Aorta (tissue), 5 donors: ENCODE measurements around the gene SNPH. TPM values are rescaled to one million over a fixed set of nuclear protein-coding genes. Genes with fewer than 3 reads are reported as not detected.
"Not testable (repeated sequence)": the region's sequence is repeated elsewhere in the genome, so short reads cannot be mapped to it uniquely, and the experiment has no call there.

Source experiments
- ATAC-seq: fragments of 200-7000 bp; cut with Tn5 transposase; one replicate; pipeline ENCODE4 v1.9.1; 2022; ENCODE audit warnings: moderate library complexity; ENCODE audit not compliant: low FRiP score
- DNase-seq, 2 donors: peaks; one replicate each; pipeline ENCODE4 v3.0.0-alpha.2; 2020
- H3K27ac ChIP-seq, 2 donors: one replicate each; pipeline ENCODE4 v1.5.1; 2013; ENCODE audit warnings: low read length in 2 of 2, mild to moderate bottlenecking in 2 of 2, moderate library complexity in 2 of 2, control low read depth in 1 of 2, inconsistent platforms in 1 of 2, low read depth in 1 of 2
- H3K27me3 ChIP-seq, 2 donors: one replicate each; pipeline ENCODE4 v1.6.1; 2013; ENCODE audit warnings: control low read depth in 1 of 2, low read length in 1 of 2, mild to moderate bottlenecking in 1 of 2, moderate library complexity in 1 of 2; ENCODE audit not compliant: insufficient read depth in 2 of 2, control insufficient read depth in 1 of 2
- H3K36me3 ChIP-seq, 2 donors: one replicate each; pipeline ENCODE4 v1.6.1; 2013; ENCODE audit warnings: control low read depth in 1 of 2, low read length in 1 of 2, mild to moderate bottlenecking in 1 of 2; ENCODE audit not compliant: insufficient read depth in 2 of 2, control insufficient read depth in 1 of 2
- H3K4me1 ChIP-seq, 2 donors: one replicate each; pipeline ENCODE4 v1.6.1; 2013; ENCODE audit warnings: low read length in 2 of 2, control low read depth in 1 of 2, mild to moderate bottlenecking in 1 of 2, moderate library complexity in 1 of 2; ENCODE audit not compliant: insufficient read depth in 2 of 2, control insufficient read depth in 1 of 2
- H3K4me3 ChIP-seq, 2 donors: one replicate each; pipeline ENCODE4 v1.5.1; 2013; ENCODE audit warnings: low read length in 2 of 2, control low read depth in 1 of 2, mild to moderate bottlenecking in 1 of 2
- H3K9me3 ChIP-seq: one replicate; pipeline ENCODE4 v1.6.1; 2013; ENCODE audit warnings: mild to moderate bottlenecking, low read length; ENCODE audit not compliant: control insufficient read depth
- WGBS, 2 donors: extraction: QIAGEN DNeasy Blood & Tissue Kit; methylation state at CpG; one replicate each; pipeline ENCODE4 v1.1.7; 2013; 5-methylcytosine and 5-hydroxymethylcytosine counted together
- intact Hi-C, 2 donors: fragments of 100-400 bp; cut with DNase I; formaldehyde crosslinking; loops; one replicate each; pipeline versions ENCODE4 v1.14.2 to v1.15.0; 2022
- polyA plus RNA-seq, 2 donors: library from polyadenylated mRNA; stranded (reverse); fragments of 200-250 nt; gene quantifications; one replicate each; pipeline ENCODE4 v1.2.3, GENCODE V29; 2013
- total RNA-seq, 2 donors: library from RNA; stranded (reverse); fragmentation: NEBNext Ultra II Directional; extraction: Animal tissue kit (Norgen Biotek cat#: 25700); gene quantifications; one replicate each; pipeline ENCODE4 v1.2.1, GENCODE V29; 2021
- donor health status: healthy with polysubstance abuse.
- donor health status: Bipolar disorder and iron deficiency.
- donor health status: DM: no; HTN: no; CAD: no.
- donor health status: DM: no; HTN: no; CAD: no.
- donor health status: DM: yes; HTN: yes; CAD: no.

Gene SNPH
- total and polyA plus RNA-seq, 4 donors: 1.3 to 6.8 (median 5.5) TPM

GRCh38 chr20:1232286-1233111, 33.6 kb upstream of the SNPH start:
- H3K27me3 ChIP-seq: no peaks in the 10 kb centered on the region
- WGBS, 2 donors: 72 to 79% methylated on average over 3 of the region's 3 CpGs

GRCh38 chr20:1240549-1240948, 25.5 kb upstream of the SNPH start:
- no peak for ATAC-seq
- H3K27ac ChIP-seq: no peak overlapping the region
- intact Hi-C loops: no loop called here
- no peak overlapping the region for H3K4me3 ChIP-seq
- WGBS, 2 donors: 67 to 69% methylated on average over 5 of the region's 5 CpGs
- no peaks in the 10 kb centered on the region for H3K9me3 ChIP-seq
- no peak for DNase-seq
- no peaks in the 10 kb centered on the region for H3K36me3 ChIP-seq
- H3K4me1 ChIP-seq: no peaks in the 10 kb centered on the region
- H3K27me3 ChIP-seq: no peaks in the 10 kb centered on the region

More at GRCh38 chr20:1232286-1233111, 33.6 kb upstream of the SNPH start:
- no peak overlapping the region for H3K4me3 ChIP-seq
- no peaks in the 10 kb centered on the region for H3K36me3 ChIP-seq
- H3K4me1 ChIP-seq: no peaks in the 10 kb centered on the region
- intact Hi-C loops: no loop called here
- DNase-seq (no peak), ATAC-seq (no peak)
- H3K27ac ChIP-seq: no peak overlapping the region
- H3K9me3 ChIP-seq: no peaks in the 10 kb centered on the region

DNA sequence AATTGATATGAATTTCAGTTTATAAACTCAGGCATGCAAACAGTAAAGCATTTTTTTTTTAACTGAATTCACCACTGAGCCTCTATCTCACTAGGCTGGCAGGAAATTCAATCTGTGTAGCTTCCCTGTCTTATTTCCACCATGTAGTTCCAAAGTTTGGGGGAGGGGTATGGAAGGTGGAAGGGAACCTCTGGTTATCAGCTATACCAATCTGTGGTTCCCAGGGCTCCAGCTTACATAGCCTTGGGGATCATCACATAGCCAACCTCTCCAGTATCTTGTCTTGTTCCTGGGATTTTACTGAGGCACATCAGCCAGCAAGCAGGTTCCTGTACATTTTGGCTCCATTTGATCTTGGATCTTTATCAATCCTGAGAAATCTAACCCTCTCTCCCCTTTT, 24.6 kb upstream of the SNPH start:
- no peaks in the 10 kb centered on the region for H3K27me3 ChIP-seq
- H3K27ac ChIP-seq: no peak overlapping the region
- DNase-seq (no peak), ATAC-seq (no peak)
- no peaks in the 10 kb centered on the region for H3K36me3 ChIP-seq
- H3K4me1 ChIP-seq: no peaks in the 10 kb centered on the region
- no peak overlapping the region for H3K4me3 ChIP-seq
- intact Hi-C loops: no loop called here
- no peaks in the 10 kb centered on the region for H3K9me3 ChIP-seq

GRCh38 chr20:1242099-1242498, 24.0 kb upstream of the SNPH start:
- Histone ChIP-seq H3K4me1 (no peaks in the 10 kb centered on the region), H3K27ac (no peak overlapping the region), H3K4me3 (no peak overlapping the region), H3K27me3 (no peaks in the 10 kb centered on the region), H3K36me3 (no peaks in the 10 kb centered on the region), H3K9me3 (no peaks in the 10 kb centered on the region)
- intact Hi-C loops: no loop called here
- DNase-seq (no peak), ATAC-seq (no peak)
- WGBS, 2 donors: 76 to 78% methylated on average over 3 of the region's 3 CpGs

DNA sequence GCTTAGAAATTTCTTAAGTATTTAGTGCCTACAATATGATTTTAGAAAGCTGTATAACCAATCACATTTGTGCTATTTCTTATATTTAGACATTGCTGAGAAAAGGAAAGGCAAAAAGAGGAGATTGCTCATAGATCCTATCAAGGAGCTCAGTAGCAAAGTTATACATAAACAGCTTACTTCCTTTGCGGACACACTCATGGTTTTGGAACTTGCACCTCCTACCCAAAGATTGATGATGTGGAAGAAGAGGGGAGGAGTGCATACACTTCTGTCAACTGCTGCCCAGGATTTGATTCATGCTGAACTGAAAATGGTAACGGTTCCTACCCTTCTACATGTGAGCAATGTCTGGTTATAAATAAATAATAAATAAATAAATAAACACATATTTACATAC, 23.6 kb upstream of the SNPH start:
- DNase-seq (no peak), ATAC-seq (no peak)
- no peaks in the 10 kb centered on the region for H3K9me3 ChIP-seq
- no peaks in the 10 kb centered on the region for H3K4me1 ChIP-seq
- 8 to 17% methylated on average over 2 of the region's 2 CpGs for WGBS, 2 donors
- H3K4me3 ChIP-seq: no peak overlapping the region
- H3K27ac ChIP-seq: no peak overlapping the region
- H3K27me3 ChIP-seq: no peaks in the 10 kb centered on the region
- intact Hi-C loops: no loop called here
- no peaks in the 10 kb centered on the region for H3K36me3 ChIP-seq

DNA sequence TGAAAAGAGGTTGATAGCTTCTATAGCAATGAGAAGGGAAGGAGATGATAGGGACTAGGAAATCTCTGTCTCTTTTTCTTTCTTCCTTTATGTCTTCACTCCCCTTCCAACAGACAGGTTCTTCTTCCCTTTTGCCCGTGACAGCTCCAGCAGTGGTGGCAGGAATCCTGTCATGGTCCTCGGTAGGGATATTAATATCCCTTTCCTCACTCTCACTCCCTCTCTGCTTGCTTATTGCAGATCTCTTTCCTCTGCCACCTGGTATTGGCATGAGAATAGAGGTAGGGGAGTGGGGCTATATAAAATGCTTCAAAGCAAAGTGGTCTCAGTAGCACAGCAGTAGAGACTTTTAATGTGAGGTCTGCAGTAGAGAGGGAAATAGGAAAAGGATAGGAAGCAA, 20.5 kb upstream of the SNPH start:
- WGBS, 2 donors: 15 to 21% methylated on average over 2 of the region's 2 CpGs
- DNase-seq (no peak), ATAC-seq (no peak)
- Histone ChIP-seq H3K4me3 (no peak overlapping the region), H3K27me3 (no peaks in the 10 kb centered on the region), H3K4me1 (no peaks in the 10 kb centered on the region), H3K9me3 (no peaks in the 10 kb centered on the region), H3K36me3 (no peaks in the 10 kb centered on the region), H3K27ac (no peak overlapping the region)
- intact Hi-C loops: no loop called here

GRCh38 chr20:1247689-1248088, 18.4 kb upstream of the SNPH start:
- no peaks in the 10 kb centered on the region for H3K9me3 ChIP-seq
- intact Hi-C loops: no loop called here
- H3K36me3 ChIP-seq: no peaks in the 10 kb centered on the region
- no peak overlapping the region for H3K27ac ChIP-seq
- ATAC-seq (no peak), DNase-seq (no peak)
- no peaks in the 10 kb centered on the region for H3K27me3 ChIP-seq
- no peak overlapping the region for H3K4me3 ChIP-seq
- H3K4me1 ChIP-seq: no peaks in the 10 kb centered on the region

DNA sequence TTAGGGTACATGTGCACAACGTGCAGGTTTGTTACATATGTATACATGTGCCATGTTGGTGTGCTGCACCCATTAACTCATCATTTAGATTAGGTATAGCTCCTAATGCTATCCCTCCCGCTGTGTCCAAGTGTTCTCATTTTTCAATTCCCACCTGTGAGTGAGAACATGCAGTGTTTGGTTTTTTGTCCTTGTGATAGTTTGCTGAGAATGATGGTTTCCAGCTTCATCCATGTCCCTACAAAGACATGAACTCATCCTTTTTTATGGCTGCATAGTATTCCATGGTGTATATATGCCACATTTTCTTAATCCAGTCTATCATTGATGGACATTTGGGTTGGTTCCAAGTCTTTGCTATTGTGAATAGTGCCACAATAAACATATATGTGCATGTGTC, 15.8 kb upstream of the SNPH start:
- H3K27ac ChIP-seq, H3K36me3 ChIP-seq, ATAC-seq, intact Hi-C loops, DNase-seq, H3K4me3 ChIP-seq, H3K27me3 ChIP-seq, H3K9me3 ChIP-seq, H3K4me1 ChIP-seq: not testable (repeated sequence)
- 89 to 94% methylated on average over 2 of the region's 2 CpGs for WGBS, 2 donors

DNA sequence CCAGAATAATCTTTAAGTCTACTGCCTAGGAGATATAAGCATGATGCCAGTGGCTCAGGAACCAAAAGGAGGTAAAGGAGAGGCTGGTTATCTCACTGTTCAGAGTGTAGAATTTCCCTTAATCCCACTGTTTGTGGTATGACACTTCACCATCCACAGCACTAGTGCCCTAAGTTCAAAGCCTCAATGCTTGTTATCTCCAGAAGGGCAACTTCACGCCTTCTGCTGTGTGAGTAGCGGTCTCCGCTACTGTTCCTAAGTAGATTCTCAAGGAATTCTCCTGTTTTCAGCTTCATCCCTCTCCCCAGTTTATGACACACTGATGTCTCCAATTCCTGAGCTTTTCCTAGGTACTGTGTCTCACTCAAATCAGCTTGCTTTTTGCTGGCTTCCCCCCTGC, 13.7 kb upstream of the SNPH start:
- 64 to 72% methylated on average over 3 of the region's 3 CpGs for WGBS, 2 donors
- intact Hi-C loops: no loop called here
- DNase-seq (no peak), ATAC-seq (no peak)
- H3K4me3 ChIP-seq: no peak overlapping the region
- H3K4me1 ChIP-seq: no peaks in the 10 kb centered on the region
- H3K9me3 ChIP-seq: no peaks in the 10 kb centered on the region
- H3K27me3 ChIP-seq: peaks cover 0 to 1% of the 10 kb centered on the region in 2 donors
- no peak overlapping the region for H3K27ac ChIP-seq
- H3K36me3 ChIP-seq: no peaks in the 10 kb centered on the region
